Ovary (tissue), 3 donors: ENCODE measurements around the gene ACER2.

Source experiments
- EP300 ChIP-seq: sonication (generic); formaldehyde crosslinking; IDR thresholded peaks from one replicate; pipeline ENCODE4 v1.6.1; 2017; ENCODE audit warnings: antibody characterized with exemption
- POLR2A ChIP-seq: fragments of 450-650 bp; IDR thresholded peaks from one replicate; pipeline ENCODE4 v1.6.1; 2017; ENCODE audit warnings: antibody characterized with exemption, mild to moderate bottlenecking, moderate library complexity
- TF ChIP-seq, protein P1 (sequence below), 3 donors: fragments of 450-650 bp in 2 of 3; fragments of 200-600 bp in 1 of 3; IDR thresholded peaks; one replicate each; pipeline versions ENCODE4 v1.5.1 to v1.8.0; 2016 to 2022; ENCODE audit warnings: antibody characterized with exemption in 3 of 3, mild to moderate bottlenecking in 1 of 3
- donor health status: DM: no; HTN: no; CAD: no.

DNA sequence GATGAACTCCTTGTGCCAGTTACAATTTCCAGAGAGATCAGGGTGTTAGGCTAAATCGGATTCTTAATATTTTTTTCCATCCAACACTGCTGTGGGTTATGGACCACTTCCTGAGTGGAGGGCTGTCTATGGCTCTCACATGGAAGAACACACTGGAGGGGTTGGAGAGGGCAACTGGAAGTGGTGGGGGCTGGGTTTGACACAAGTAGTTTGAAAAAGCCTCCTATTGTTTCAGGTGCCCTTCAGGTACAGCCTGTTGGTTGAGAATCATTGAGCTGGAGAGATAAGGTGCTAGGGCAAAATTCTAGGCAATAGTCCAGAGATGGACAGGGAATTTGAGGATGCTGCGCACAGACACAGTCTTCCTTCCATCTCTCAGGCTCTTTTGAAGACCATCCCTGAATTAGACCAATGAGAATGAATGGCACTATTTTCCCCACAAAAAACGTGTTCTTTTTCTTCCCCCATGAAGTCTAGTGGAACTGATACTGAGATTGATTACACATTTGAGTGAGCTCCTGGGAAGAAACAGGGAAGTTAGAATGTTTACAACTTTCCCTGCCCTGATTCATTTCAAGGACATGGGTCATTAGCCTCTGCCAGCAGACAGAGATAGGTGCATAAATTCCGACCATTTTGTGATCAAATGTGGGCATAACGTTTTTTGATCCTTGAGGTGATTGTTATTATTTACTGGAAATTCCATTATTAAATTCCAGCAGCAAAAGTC lies 87.7 kb downstream of the ACER2 start:
- TF ChIP-seq, protein P1, sequence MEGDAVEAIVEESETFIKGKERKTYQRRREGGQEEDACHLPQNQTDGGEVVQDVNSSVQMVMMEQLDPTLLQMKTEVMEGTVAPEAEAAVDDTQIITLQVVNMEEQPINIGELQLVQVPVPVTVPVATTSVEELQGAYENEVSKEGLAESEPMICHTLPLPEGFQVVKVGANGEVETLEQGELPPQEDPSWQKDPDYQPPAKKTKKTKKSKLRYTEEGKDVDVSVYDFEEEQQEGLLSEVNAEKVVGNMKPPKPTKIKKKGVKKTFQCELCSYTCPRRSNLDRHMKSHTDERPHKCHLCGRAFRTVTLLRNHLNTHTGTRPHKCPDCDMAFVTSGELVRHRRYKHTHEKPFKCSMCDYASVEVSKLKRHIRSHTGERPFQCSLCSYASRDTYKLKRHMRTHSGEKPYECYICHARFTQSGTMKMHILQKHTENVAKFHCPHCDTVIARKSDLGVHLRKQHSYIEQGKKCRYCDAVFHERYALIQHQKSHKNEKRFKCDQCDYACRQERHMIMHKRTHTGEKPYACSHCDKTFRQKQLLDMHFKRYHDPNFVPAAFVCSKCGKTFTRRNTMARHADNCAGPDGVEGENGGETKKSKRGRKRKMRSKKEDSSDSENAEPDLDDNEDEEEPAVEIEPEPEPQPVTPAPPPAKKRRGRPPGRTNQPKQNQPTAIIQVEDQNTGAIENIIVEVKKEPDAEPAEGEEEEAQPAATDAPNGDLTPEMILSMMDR (IDR thresholded peaks at IDR 0.05) = no peak
- TF ChIP-seq POLR2A (no peak), EP300 (no peak)
